OCI-M2 (cell line): ENCODE measurements around the gene GPS1.

Experiments used
- DNase-seq: peaks from one replicate; lab custom pipeline; 2025; ENCODE audit not compliant: unreplicated experiment; lab: John Stamatoyannopoulos, UW

GPS1 gene

DNA sequence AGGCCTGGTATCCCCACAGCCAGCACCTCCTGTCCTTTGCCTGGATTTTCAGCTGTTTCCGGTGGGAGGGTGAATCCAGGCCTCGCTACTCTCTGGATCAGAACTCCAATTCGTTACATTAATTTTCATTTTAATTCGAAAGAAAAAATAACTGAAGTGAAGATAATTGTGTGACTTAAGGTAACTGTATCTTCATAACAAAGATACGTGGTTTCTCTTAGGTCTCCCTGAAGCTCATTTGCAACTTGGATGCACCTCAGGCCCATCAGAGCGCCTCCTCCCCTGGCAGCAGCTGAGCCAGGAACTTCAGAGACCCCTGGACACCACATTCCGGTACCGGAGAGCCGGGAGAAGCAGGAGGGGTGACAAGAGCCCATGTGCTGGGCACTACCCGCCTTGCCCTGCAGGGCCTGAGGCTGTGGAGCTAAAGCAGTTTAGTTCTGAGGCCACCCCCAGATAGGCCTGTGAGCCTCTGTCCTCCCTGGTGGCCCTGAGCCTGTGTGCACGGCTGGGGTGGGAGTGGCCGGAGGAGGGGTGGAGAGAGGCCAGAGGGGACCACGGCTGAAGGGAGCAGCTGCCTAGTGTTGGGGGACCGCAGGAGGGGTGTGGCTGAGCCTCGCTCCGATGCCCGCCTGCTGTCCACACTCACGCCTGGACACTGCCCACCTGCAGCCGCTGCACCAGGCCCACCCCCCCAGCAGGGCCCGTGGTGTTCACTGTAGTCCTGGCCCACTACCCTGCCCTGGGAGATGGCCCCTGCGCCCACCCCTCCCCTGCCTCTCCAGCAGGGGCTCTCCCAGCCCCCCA, 25.3 kb downstream of the GPS1 start:
- no peak for DNase-seq

- no peak for DNase-seq
These were observed 26.1 kb downstream of the GPS1 start for GRCh38 chr17:82077617-82078358.

DNA sequence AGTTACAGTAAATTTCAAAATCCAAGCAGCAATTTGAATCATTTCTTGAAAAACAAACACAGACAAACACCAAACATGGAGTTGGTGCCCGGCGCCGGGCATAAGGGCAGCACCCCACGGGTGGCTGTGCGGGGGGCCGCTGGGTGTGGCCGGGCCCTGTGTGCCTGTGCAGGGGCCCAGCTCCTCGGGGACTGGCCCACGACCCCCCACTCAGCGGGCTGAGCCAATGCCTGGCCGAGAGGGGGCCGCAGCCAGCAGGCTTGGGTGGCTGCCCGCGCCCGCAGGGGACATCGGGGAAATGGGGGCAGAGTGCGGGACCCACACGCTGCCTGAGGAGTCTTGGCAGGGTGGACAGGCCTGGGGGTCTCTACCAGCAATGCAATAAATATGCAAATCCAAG, 26.7 kb downstream of the GPS1 start:
- no peak for DNase-seq

DNA sequence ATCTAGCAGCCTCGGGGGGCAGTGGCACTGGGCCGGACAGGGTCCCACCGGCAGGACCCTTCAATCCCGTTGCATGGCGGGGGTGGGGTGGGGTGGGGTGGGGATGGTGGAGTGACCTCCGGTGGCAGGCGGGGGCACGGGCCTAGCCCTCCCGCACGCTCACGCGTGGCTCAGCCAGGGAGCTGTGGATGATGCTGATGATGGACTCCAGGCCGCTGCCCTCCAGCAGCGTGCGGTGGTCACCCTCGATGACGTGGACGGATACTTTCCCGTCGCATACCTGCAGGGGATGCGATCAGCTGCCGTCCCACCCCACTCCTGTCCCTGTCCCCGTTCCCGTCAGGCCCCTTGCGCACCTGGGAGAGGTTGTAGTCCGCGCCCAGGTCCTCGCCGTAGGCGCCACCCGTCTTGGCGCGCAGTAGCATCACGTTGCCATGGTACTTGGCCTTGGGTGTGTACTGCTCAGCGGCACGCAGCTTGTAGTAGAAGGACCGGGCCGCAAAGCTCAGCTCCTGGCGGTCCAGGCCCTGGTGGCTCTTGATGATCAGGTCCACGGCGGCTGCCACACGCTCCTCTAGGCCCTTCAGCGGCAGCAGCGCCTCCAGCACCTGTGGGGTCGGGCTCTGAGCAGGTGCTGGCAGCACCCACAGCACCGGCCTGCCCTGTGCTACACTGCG, 27.4 kb downstream of the GPS1 start:
- no peak for DNase-seq

DNA sequence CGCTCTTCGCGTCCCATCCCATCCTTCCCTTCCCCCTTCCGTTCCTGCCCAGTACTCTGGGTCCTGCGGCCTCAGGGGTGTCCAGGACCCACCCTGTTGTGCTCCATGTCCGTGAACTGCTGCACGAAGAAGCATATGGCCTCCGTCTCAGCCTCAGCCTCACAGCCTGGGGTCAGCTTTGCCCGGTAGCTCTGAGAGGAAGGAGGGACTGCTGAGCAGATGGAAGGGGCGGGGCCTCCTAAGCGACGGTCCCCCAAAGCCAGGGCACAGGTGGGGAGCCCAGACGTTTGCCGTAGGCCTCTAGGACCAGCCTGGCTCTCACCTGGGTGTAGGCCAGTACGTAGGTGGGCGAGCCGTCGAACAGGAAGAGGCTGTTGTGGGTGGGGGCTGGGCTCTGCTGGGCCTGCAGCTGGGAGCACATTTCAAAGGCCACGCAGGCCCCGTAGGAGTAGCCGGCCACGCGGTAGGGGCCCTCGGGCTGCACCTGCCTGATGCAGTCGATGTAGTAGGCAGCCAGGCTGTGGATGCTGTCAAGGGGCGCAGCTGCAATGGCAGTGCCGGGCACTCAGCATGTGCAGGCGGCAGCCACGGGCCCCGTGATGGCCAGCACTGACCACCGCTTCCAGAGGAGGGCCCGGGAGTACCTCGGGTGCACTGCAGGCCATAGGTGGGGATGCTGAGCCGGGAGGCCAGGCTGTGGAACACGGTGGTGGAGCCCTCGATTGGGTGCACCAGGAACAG, 28.5 kb downstream of the GPS1 start:
- DNase-seq, result no peak

- DNase-seq, result no peak
These were observed 29.2 kb downstream of the GPS1 start for GRCh38 chr17:82080789-82081464.

DNA sequence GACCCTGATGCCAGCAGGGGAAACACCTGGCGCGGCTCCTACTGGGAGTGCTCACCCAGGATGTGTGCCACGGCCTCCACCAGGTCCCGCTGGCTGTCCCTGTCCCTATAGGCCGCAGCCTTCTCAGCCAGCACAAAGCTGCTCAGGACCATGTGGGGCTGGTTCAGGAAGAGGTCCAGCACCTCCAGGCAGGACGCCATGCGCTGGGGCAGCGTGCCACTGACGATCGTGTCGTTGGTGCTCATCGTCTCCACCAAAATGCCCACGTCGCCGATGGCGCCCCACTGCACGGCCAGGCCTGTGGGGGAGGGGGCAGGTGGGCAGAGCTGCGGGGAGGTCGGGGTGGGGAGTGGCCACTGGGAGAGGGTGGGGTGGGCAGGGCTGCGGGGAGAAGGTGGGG, 29.8 kb downstream of the GPS1 start:
- no peak for DNase-seq

DNA sequence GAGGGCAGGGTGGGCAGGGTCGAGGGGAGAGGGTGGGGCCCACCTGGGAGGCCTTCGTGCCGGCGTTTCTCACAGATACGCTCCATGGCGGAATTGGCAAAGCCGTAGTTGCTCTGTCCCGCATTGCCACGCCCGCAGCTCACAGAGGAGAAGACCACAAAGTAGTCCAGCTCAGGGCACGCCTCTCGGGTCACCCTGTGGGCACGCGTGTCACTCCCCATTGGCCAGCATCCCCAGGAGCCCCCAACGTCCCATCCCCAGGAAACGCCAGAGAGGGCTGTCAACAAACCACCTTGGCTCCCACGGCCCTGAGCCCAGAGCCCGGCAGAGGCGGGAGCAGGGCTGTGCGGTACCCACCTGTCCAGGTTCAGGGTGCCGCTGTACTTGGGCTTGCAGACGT, 30.3 kb downstream of the GPS1 start:
- DNase-seq, result no peak

GRCh38 chr17:82082456-82082855, 30.8 kb downstream of the GPS1 start:
- DNase-seq, result no peak

- no peak for DNase-seq
These were observed 31.3 kb downstream of the GPS1 start for GRCh38 chr17:82083009-82083408.

DNA sequence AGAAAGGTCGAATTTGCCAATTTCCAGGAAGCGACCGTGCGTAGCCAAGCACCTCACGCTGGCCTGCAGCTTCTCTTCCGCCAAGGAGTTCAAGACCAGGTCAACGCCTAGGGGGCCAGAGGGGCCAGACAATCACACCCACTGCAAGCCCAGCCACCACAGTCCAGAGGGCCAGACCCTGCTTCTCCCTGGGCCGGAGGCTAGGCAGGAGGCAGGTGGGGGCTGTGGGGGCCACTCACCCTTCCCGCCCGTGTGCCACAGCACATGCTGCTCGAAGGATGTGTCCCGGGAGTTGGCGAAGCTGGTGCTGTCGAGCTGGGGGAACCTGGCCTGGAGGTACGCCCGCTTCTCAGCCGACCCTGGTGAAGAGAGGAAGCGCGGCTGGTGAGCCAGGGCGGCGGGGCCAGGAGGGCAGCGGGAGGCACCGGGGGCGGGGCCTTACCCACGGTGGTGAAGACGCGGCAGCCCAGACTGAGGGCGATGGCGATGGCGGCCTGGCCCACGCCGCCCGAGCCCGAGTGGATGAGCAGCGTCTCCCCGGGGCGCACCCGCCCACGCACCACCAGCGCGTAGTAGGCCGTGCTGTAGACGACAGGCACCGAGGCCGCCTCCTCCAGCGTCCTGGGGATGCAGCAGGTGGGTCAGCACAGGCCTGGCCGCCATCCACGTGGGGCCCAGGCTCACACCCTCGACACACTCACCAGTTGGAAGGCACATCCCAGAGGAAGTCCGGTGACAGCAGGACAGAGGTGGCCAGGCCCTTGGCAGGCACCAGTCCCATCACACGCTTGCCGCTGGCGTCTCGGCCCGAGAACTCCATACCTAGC, 32.0 kb downstream of the GPS1 start:
- no peak for DNase-seq

DNA sequence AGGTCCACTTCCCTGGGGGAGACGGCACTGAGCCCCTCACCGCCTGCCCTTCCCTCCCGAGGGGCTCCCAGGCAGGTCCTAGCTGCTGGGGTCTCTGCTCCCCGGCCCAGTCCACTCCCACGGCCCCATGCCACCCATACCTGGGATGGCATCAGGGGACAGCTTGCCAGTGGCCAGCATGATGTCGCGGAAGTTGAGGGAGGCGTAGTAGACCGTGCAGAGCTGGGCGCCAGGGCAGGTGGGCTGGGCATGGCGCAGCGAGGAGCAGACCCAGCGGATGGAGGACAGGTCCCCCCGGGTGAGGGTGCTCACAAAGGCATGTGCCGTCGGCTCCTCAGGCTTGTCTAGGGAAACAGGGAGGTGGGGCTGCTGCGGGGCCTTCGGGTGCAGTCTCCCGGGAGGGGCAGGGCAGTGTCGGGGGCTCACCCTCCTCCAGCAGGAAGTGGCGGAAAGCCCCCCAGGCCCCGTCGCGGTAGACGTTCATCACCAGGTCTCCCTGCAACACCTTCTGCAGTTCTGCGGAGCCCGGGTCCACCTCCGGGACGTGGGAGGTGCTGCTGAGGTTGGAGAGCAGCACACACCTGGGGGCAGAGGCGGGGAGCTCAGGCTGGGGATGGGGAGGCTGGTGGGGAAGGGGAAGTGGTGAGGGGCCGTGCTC, 32.8 kb downstream of the GPS1 start:
- DNase-seq, result no peak

GRCh38 chr17:82085031-82085861, 33.5 kb downstream of the GPS1 start:
- DNase-seq, result no peak

DNA sequence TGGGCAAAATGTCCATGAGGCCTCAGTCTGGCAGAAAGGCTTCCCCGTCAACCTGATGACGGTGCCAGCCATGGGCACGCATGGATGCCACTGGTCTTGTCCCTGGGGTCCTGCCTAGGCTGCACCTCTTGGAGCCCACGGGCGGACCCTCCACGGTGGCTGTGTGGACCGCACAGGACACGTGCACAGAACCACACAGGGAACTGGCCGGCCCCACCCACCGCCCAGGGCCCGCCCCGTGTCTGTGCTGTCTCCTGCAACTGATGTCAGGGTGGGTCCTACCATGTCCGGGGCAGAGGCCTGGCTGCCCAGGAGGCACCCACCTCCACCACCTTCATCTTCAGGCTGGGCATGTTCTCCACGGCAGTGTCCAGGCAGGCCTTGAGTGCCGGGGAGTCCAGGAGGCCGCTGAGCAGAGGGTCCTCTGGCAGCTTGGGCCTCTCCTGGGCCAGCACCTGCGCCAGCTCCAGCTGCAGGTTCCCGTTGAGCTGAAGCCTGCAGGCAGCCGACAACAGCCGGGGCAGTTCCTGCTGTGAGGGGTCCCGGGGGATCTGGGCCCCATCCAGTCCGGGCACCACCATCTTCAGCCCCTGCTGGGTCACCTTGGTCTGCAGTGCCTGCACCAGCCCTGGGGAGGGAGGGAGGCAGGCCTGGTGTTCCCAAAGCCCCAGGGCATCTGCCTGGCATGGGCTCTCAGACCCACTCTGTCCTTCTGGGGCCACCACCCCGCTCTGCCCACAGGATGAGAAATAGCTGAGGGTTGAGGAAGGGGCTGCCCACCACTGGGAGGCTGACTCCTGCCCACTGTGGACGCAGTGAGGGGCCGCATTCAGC, 34.5 kb downstream of the GPS1 start:
- no peak for DNase-seq

GRCh38 chr17:82086941-82087906, 35.5 kb downstream of the GPS1 start:
- no peak for DNase-seq
